ENCODE data around the gene RASA3.

GRCh38 chr13:114045113-114045735, 87.2 kb downstream of the RASA3 start:
- TF ChIP-seq POLR2AphosphoS5 (IDR thresholded peaks at IDR 0.05; ENCODE audit: low read depth, low read length) = no peak
- no peak for TF ChIP-seq CTCF (IDR thresholded peaks at IDR 0.05; ENCODE audit: control extremely low read depth in 1 of 3, insufficient read depth in 1 of 3, low read depth in 1 of 3, low read length in 3 of 3)
- TF ChIP-seq EZH2 (IDR thresholded peaks at IDR 0.05; ENCODE audit: low read depth, low read length, severe bottlenecking) = no peak
- no peak for TF ChIP-seq EP300 (IDR thresholded peaks at IDR 0.05; ENCODE audit: borderline replicate concordance in 1 of 2, low read depth in 2 of 2, low read length in 2 of 2)
- TF ChIP-seq POLR2A (IDR thresholded peaks at IDR 0.05; ENCODE audit: control extremely low read depth in 1 of 2, low read depth in 2 of 2, low read length in 2 of 2) = no peak
- TF ChIP-seq YY1 (IDR thresholded peaks at IDR 0.05; ENCODE audit: low read depth, low read length) = no peak
- TF ChIP-seq GABPA (IDR thresholded peaks at IDR 0.05; ENCODE audit: borderline replicate concordance, insufficient read depth, low read length) = no peak
- no peak for TF ChIP-seq CREB1 (IDR thresholded peaks at IDR 0.05)
- no peak for TF ChIP-seq CEBPB (IDR thresholded peaks at IDR 0.05; ENCODE audit: low read depth, low read length)
- no peak for TF ChIP-seq HDAC6 (IDR thresholded peaks at IDR 0.05; ENCODE audit: low read depth, low read length)
- TF ChIP-seq TCF12 (IDR thresholded peaks at IDR 0.05; ENCODE audit: low read depth, low read length) = no peak
- TF ChIP-seq SRF (IDR thresholded peaks at IDR 0.05; ENCODE audit: low read depth, low read length) = no peak
- TF ChIP-seq FOSL1 (IDR thresholded peaks at IDR 0.05; ENCODE audit: insufficient read depth, low read depth, low read length) = no peak
